SK-MEL-5 (cell line): ENCODE data around the gene SGCD. TPM values are rescaled to one million over a fixed set of nuclear protein-coding genes. Genes with fewer than 3 reads are reported as not detected.
"Not testable (repeated sequence)": the region's sequence is repeated elsewhere in the genome, so short reads cannot be mapped to it uniquely, and the experiment has no call there.

Experiments used
- DNase-seq: peaks from one replicate; pipeline ENCODE4 v3.0.0-alpha.2; 2016; ENCODE audit warnings: low read depth, low spot score
- in situ Hi-C: cut with HindIII; loops from 2 replicates; pipeline ENCODE4 v1.10.0; 2016; ENCODE audit warnings: low sequenced_read_pairs, high pct_unique_total_duplicates, low pct_unique_long_range_greater_than_20kb
- total RNA-seq: library from RNA; depleted of rRNA; stranded (reverse); fragments of >200 nt; shearing (Covaris generic); gene quantifications from 2 replicates; pipeline ENCODE4 v1.2.3, GENCODE V29; 2014

The SGCD gene
- total RNA-seq, 1 experiment from 2014 or later: 27.2 TPM

GRCh38 chr5:156618601-156619000, 291.6 kb downstream of the SGCD start:
- in situ Hi-C loops: no loop called here
- no peak for DNase-seq

GRCh38 chr5:156621719-156622118, 294.8 kb downstream of the SGCD start:
- DNase-seq: no peak
- in situ Hi-C loops: no loop called here

GRCh38 chr5:156623381-156624040, 296.5 kb downstream of the SGCD start:
- no peak for DNase-seq
- in situ Hi-C loops: no loop called here

GRCh38 chr5:156624686-156625085, 297.7 kb downstream of the SGCD start:
- in situ Hi-C loops: no loop called here
- DNase-seq: no peak

GRCh38 chr5:156628421-156628820, 301.5 kb downstream of the SGCD start:
- no peak for DNase-seq
- in situ Hi-C loops: no loop called here

- DNase-seq: no peak
- in situ Hi-C loops: no loop called here
These were observed 304.0 kb downstream of the SGCD start for GRCh38 chr5:156631005-156631404.

- DNase-seq: no peak
- in situ Hi-C loops: no loop called here
These were observed 307.3 kb downstream of the SGCD start for GRCh38 chr5:156634301-156634700.

GRCh38 chr5:156640691-156641241, 313.8 kb downstream of the SGCD start:
- in situ Hi-C loops: no loop called here
- DNase-seq: no peak

- in situ Hi-C loops: no loop called here
- no peak for DNase-seq
These were observed 314.7 kb downstream of the SGCD start for GRCh38 chr5:156641686-156642085.

- in situ Hi-C loops: no loop called here
- no peak for DNase-seq
These were observed 320.1 kb downstream of the SGCD start for GRCh38 chr5:156647034-156647451.

GRCh38 chr5:156654444-156654843, 327.5 kb downstream of the SGCD start:
- no peak for DNase-seq
- in situ Hi-C loops: no loop called here

GRCh38 chr5:156655732-156656131, 328.8 kb downstream of the SGCD start:
- no peak for DNase-seq
- in situ Hi-C loops: no loop called here

- DNase-seq, in situ Hi-C loops: not testable (repeated sequence)
These were observed 337.9 kb downstream of the SGCD start for GRCh38 chr5:156664832-156665231.

GRCh38 chr5:156666686-156667085, 339.7 kb downstream of the SGCD start:
- in situ Hi-C loops, DNase-seq: not testable (repeated sequence)

- no peak for DNase-seq
- in situ Hi-C loops: no loop called here
These were observed 340.7 kb downstream of the SGCD start for GRCh38 chr5:156667616-156668015.

- no peak for DNase-seq
- in situ Hi-C loops: no loop called here
These were observed 342.5 kb downstream of the SGCD start for GRCh38 chr5:156669416-156669815.

- DNase-seq: no peak
- in situ Hi-C loops: no loop called here
These were observed 343.7 kb downstream of the SGCD start for GRCh38 chr5:156670615-156671014.

GRCh38 chr5:156675395-156675794, 348.4 kb downstream of the SGCD start:
- no peak for DNase-seq
- in situ Hi-C loops: no loop called here

GRCh38 chr5:156677963-156678362, 351.0 kb downstream of the SGCD start:
- in situ Hi-C loops: no loop called here
- no peak for DNase-seq
